GM12891 (cell line): ENCODE results near the gene C3.

ENCODE experiments used
- PAX5 ChIP-seq: IDR thresholded peaks from 2 replicates; pipeline ENCODE4 v1.6.1; 2011; ENCODE audit warnings: low read length, moderate library complexity, mild to moderate bottlenecking; ENCODE audit not compliant: insufficient read depth, severe bottlenecking
- POLR2A ChIP-seq: IDR thresholded peaks from 2 replicates; pipeline ENCODE4 v1.6.1; 2011; ENCODE audit warnings: low read depth, low read length, control low read depth
- POLR2AphosphoS5 ChIP-seq: IDR thresholded peaks from 2 replicates; pipeline ENCODE4 v1.6.1; 2011; ENCODE audit warnings: low read depth, low read length, control low read depth
- POU2F2 ChIP-seq: IDR thresholded peaks from 2 replicates; pipeline ENCODE4 v1.6.1; 2011; ENCODE audit warnings: low read depth, mild to moderate bottlenecking, control low read depth, low read length, moderate library complexity
- SPI1 ChIP-seq: IDR thresholded peaks from 2 replicates; pipeline ENCODE4 v1.6.1; 2011; ENCODE audit warnings: low read depth, low read length, control low read depth
- TAF1 ChIP-seq: IDR thresholded peaks from 2 replicates; pipeline ENCODE4 v1.6.1; 2011; ENCODE audit warnings: low read depth, low read length, control low read depth

- TF ChIP-seq POLR2A (no peak), TAF1 (no peak), POLR2AphosphoS5 (no peak), SPI1 (no peak), POU2F2 (no peak), PAX5 (no peak)
Measured at GRCh38 chr19:6682607-6683128, 37.8 kb downstream of the C3 start.
